OCI-LY1 (cell line): ENCODE results near the gene ABHD17B.

Experiments used
- H2AFZ ChIP-seq: fragments of 200-600 bp; sonication (generic), shearing (Covaris generic); 2 replicates; pipeline ENCODE4 v1.6.0; 2014; ENCODE audit warnings: antibody characterized with exemption, mild to moderate bottlenecking, low read length
- H3F3A ChIP-seq: fragments of 200-600 bp; sonication (generic), shearing (Covaris generic); 2 replicates; pipeline ENCODE4 v1.6.0; 2014; ENCODE audit warnings: mild to moderate bottlenecking, antibody characterized with exemption, low read length, moderate library complexity; ENCODE audit not compliant: insufficient read depth
- H3K27ac ChIP-seq: fragments of 200-600 bp; sonication (generic); 2 replicates; pipeline ENCODE4 v1.5.1; 2014; ENCODE audit warnings: low read length, mixed run types, mild to moderate bottlenecking, low read depth; ENCODE audit not compliant: poor library complexity, severe bottlenecking
- H3K27me3 ChIP-seq: fragments of 200-600 bp; sonication (generic); 2 replicates; pipeline ENCODE4 v1.6.0; 2014; ENCODE audit warnings: antibody characterized with exemption, mild to moderate bottlenecking, low read length, moderate library complexity; ENCODE audit not compliant: insufficient read depth
- H3K36me3 ChIP-seq: fragments of 200-600 bp; sonication (generic); 2 replicates; pipeline ENCODE4 v1.6.1; 2014; ENCODE audit warnings: mild to moderate bottlenecking, antibody characterized with exemption, low read length, moderate library complexity, mixed read lengths; ENCODE audit not compliant: insufficient read depth
- H3K4me1 ChIP-seq: fragments of 200-600 bp; sonication (generic); 2 replicates; pipeline ENCODE4 v1.5.1; 2014; ENCODE audit warnings: mild to moderate bottlenecking, low read length, moderate library complexity; ENCODE audit not compliant: insufficient read depth, severe bottlenecking
- H3K4me2 ChIP-seq: fragments of 200-600 bp; sonication (generic), shearing (Covaris generic); 2 replicates; pipeline ENCODE4 v1.6.1; 2014; ENCODE audit warnings: low read length
- H3K4me3 ChIP-seq: fragments of 200-600 bp; sonication (generic); 2 replicates; pipeline ENCODE4 v1.5.1; 2014; ENCODE audit warnings: low read length, low read depth, mild to moderate bottlenecking, mixed read lengths; ENCODE audit not compliant: poor library complexity, severe bottlenecking
- H3K79me2 ChIP-seq: fragments of 200-600 bp; shearing (Covaris generic); 2 replicates; pipeline ENCODE4 v1.6.1; 2016; ENCODE audit warnings: mixed run types, low read length, mixed read lengths; ENCODE audit not compliant: insufficient read depth
- H3K9ac ChIP-seq: fragments of 200-600 bp; sonication (generic), shearing (Covaris generic); 2 replicates; pipeline ENCODE4 v1.6.1; 2014; ENCODE audit warnings: mild to moderate bottlenecking, low read length, mixed read lengths
- H3K9me2 ChIP-seq: fragments of 200-600 bp; sonication (generic), shearing (Covaris generic); 2 replicates; pipeline ENCODE4 v1.6.1; 2014; ENCODE audit warnings: low read depth, mild to moderate bottlenecking, low read length, mixed read lengths
- H3K9me3 ChIP-seq: fragments of 200-600 bp; shearing (Covaris generic); 2 replicates; pipeline ENCODE4 v1.6.1; 2014; ENCODE audit warnings: low read length, mixed read lengths
- H4K20me1 ChIP-seq: fragments of 200-600 bp; sonication (generic), shearing (Covaris generic); 2 replicates; pipeline ENCODE4 v1.6.0; 2016; ENCODE audit warnings: mild to moderate bottlenecking, low read length; ENCODE audit not compliant: insufficient read depth
- EZH2 ChIP-seq: fragments of 200-600 bp; sonication (generic), shearing (Covaris generic); IDR thresholded peaks from 2 replicates; pipeline ENCODE4 v1.8.0; 2017; ENCODE audit warnings: borderline replicate concordance, mixed run types, mild to moderate bottlenecking, antibody characterized with exemption, low read length, moderate library complexity, mixed read lengths
- TF ChIP-seq, protein P1 (sequence below): fragments of 200-600 bp; sonication (generic), shearing (Covaris generic); IDR thresholded peaks from 2 replicates; pipeline ENCODE4 v1.5.1; 2017; ENCODE audit warnings: mild to moderate bottlenecking, antibody characterized with exemption, low read length, moderate library complexity, mixed read lengths

ABHD17B gene

DNA sequence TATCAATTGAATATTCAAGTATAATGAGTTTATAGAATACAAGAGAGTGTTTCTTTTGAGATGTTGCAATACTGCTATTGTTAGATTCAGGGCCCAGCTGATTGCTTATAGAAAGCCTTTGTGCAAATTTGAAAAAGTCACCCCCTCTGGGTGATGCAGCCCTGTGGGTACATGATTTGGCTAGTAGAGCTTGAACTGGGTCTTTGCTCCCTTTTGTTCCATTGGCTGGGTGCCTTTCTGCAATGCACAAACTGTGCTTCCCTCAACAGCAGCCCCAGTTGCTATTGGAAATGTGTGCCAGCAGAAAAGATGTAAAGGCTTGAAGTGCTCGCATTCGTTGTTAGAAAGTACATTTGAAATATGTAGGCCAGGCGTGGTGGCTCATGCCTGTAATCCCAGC is 80.8 kb downstream of the ABHD17B start:
- H3K4me3 ChIP-seq: no peak overlapping the region
- no peak overlapping the region for H2AFZ ChIP-seq
- H3K36me3 ChIP-seq: no peaks in the 10 kb centered on the region
- H4K20me1 ChIP-seq: no peaks in the 10 kb centered on the region
- H3K27me3 ChIP-seq: no peaks in the 10 kb centered on the region
- no peaks in the 10 kb centered on the region for H3K79me2 ChIP-seq
- H3K4me2 ChIP-seq: no peak overlapping the region
- no peak overlapping the region for H3K9ac ChIP-seq
- no peaks in the 10 kb centered on the region for H3K9me3 ChIP-seq
- TF ChIP-seq EZH2: no peak
- TF ChIP-seq, protein P1, sequence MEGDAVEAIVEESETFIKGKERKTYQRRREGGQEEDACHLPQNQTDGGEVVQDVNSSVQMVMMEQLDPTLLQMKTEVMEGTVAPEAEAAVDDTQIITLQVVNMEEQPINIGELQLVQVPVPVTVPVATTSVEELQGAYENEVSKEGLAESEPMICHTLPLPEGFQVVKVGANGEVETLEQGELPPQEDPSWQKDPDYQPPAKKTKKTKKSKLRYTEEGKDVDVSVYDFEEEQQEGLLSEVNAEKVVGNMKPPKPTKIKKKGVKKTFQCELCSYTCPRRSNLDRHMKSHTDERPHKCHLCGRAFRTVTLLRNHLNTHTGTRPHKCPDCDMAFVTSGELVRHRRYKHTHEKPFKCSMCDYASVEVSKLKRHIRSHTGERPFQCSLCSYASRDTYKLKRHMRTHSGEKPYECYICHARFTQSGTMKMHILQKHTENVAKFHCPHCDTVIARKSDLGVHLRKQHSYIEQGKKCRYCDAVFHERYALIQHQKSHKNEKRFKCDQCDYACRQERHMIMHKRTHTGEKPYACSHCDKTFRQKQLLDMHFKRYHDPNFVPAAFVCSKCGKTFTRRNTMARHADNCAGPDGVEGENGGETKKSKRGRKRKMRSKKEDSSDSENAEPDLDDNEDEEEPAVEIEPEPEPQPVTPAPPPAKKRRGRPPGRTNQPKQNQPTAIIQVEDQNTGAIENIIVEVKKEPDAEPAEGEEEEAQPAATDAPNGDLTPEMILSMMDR: no peak
- no peaks in the 10 kb centered on the region for H3K4me1 ChIP-seq
- H3K9me2 ChIP-seq: no peaks in the 10 kb centered on the region
- H3K27ac ChIP-seq: no peak overlapping the region
- H3F3A ChIP-seq: no peaks in the 10 kb centered on the region

DNA sequence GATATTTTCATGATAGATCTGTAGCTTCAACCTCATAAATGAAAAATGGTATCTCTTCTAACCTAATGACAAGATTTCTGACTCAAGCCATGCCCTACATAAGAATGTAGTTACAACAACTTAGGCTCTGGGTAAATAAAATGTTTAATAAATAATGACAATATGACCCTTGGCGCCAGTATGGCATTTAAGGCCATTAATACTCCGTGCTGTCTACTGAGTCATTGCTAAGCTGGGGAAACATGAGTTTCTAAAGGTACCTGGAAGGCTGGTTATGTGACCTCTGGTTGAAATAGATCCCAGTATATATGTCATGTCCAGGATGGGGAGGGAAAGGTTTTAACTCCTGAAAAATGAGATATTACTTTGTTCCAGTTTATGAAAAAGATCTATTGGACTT is 84.7 kb downstream of the ABHD17B start:
- H3K9ac ChIP-seq: no peak overlapping the region
- no peak overlapping the region for H3K4me3 ChIP-seq
- H3K36me3 ChIP-seq: no peaks in the 10 kb centered on the region
- no peak overlapping the region for H3K27ac ChIP-seq
- no peak overlapping the region for H3K4me2 ChIP-seq
- TF ChIP-seq, protein P1: no peak
- no peak for TF ChIP-seq EZH2
- H3K4me1 ChIP-seq: no peaks in the 10 kb centered on the region
- no peaks in the 10 kb centered on the region for H3K9me2 ChIP-seq
- no peaks in the 10 kb centered on the region for H4K20me1 ChIP-seq
- no peak overlapping the region for H2AFZ ChIP-seq
- H3K9me3 ChIP-seq: no peaks in the 10 kb centered on the region
- no peaks in the 10 kb centered on the region for H3K27me3 ChIP-seq
- no peaks in the 10 kb centered on the region for H3K79me2 ChIP-seq
- H3F3A ChIP-seq: no peaks in the 10 kb centered on the region

DNA sequence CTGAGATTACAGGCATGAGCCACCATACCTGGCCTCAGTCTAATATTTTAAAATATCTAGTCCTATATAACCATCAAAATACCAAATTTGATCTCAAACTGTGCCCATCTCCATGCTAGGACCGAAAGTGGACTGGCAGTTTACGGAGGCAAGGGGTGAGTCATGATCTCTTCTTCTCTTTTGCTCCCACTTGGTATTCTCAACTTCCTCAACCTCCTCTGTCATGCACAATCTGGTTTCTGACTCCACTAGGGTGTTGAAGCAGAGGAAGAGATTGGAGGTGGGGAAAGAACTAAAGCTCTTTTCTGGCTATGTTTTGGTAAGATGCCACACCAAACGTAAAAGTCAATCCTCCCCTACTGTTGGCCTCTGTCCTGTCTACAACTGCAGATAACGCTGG is 86.7 kb downstream of the ABHD17B start:
- no peaks in the 10 kb centered on the region for H3K36me3 ChIP-seq

More for the DNA sequence above, 86.7 kb downstream of the ABHD17B start:
- Histone ChIP-seq H4K20me1 (no peaks in the 10 kb centered on the region), H3K4me1 (no peaks in the 10 kb centered on the region), H3K4me3 (no peak overlapping the region), H3K27ac (no peak overlapping the region), H3K27me3 (no peaks in the 10 kb centered on the region), H3F3A (no peaks in the 10 kb centered on the region), H3K4me2 (no peak overlapping the region), H3K9ac (no peak overlapping the region), H2AFZ (no peak overlapping the region), H3K9me2 (no peaks in the 10 kb centered on the region), H3K79me2 (no peaks in the 10 kb centered on the region), H3K9me3 (no peaks in the 10 kb centered on the region)
- TF ChIP-seq, protein P1: no peak
- TF ChIP-seq EZH2: no peak
